Astrocyte of the spinal cord (primary cell): ENCODE measurements around the gene DOCK3.
"Not testable (repeated sequence)": the region's sequence is repeated elsewhere in the genome, so short reads cannot be mapped to it uniquely, and the experiment has no call there.

Experiments
- DNase-seq: peaks from one replicate; pipeline ENCODE4 v3.0.0; 2011; ENCODE audit warnings: low read depth, low spot score
- H3K4me3 ChIP-seq: 2 replicates; pipeline ENCODE4 v1.5.1; 2011; ENCODE audit warnings: low read depth, mild to moderate bottlenecking, low read length, moderate library complexity
- in situ Hi-C: cut with HindIII; loops from 2 replicates; pipeline ENCODE4 v1.10.0; 2017; ENCODE audit warnings: low sequenced_read_pairs
- TF ChIP-seq, protein P1 (sequence below): IDR thresholded peaks from 2 replicates; pipeline ENCODE4 v1.5.1; 2012; ENCODE audit warnings: low read depth, mild to moderate bottlenecking, low read length, inconsistent platforms

The DOCK3 gene

GRCh38 chr3:50971487-50971924 lies 296.8 kb downstream of the DOCK3 start:
- in situ Hi-C loops, result no loop called here
- no peak overlapping the region for H3K4me3 ChIP-seq
- peak; percentile 51 for DNase-seq
- TF ChIP-seq, protein P1, sequence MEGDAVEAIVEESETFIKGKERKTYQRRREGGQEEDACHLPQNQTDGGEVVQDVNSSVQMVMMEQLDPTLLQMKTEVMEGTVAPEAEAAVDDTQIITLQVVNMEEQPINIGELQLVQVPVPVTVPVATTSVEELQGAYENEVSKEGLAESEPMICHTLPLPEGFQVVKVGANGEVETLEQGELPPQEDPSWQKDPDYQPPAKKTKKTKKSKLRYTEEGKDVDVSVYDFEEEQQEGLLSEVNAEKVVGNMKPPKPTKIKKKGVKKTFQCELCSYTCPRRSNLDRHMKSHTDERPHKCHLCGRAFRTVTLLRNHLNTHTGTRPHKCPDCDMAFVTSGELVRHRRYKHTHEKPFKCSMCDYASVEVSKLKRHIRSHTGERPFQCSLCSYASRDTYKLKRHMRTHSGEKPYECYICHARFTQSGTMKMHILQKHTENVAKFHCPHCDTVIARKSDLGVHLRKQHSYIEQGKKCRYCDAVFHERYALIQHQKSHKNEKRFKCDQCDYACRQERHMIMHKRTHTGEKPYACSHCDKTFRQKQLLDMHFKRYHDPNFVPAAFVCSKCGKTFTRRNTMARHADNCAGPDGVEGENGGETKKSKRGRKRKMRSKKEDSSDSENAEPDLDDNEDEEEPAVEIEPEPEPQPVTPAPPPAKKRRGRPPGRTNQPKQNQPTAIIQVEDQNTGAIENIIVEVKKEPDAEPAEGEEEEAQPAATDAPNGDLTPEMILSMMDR, result peak; percentile 84

DNA sequence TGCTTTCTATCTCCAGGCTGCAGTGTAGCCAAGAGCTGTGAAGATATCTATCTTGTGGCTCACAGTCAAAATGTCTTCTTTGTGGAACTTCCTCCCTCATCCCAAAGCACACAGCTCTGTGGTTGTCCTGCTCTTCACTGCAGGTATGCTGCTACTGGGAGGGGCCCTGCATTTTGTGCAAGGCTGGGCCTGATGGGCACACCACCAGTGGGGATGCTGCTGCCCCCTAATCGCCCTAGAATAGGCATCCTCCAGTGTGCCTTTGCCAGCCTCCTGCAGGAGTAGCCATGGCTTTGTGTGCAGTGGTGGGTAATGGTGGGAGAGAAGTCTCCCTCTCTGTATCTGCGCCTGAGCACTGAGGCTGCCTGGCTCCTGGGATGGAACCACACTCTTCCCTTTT lies 297.3 kb downstream of the DOCK3 start:
- no peak for DNase-seq
- H3K4me3 ChIP-seq, result no peak overlapping the region
- in situ Hi-C loops, result no loop called here
- TF ChIP-seq, protein P1, result no peak

DNA sequence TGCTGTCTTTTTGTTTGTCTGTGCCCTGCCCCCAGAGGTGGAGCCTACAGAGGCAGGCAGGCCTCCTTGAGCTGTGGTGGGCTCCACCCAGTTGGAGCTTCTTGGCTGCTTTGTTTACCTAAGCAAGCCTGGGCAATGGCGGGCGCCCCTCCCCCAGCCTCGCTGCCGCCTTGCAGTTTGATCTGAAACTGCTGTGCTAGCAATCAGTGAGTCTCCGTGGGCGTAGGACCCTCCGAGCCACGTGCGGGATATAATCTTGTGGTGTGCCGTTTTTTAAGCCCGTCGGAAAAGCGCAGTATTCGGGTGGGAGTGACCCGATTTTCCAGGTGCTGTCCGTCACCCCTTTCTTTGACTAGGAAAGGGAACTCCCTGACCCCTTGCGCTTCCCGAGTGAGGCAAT lies 303.9 kb downstream of the DOCK3 start:
- H3K4me3 ChIP-seq, DNase-seq, in situ Hi-C loops: not testable (repeated sequence)

GRCh38 chr3:50978991-50979667 lies 304.4 kb downstream of the DOCK3 start:
- in situ Hi-C loops, result no loop called here
- DNase-seq, result no peak
- H3K4me3 ChIP-seq, result no peak overlapping the region
- TF ChIP-seq, protein P1, result peak; percentile 5

- TF ChIP-seq, protein P1, result no peak
Measured at GRCh38 chr3:50982540-50983325, 308.0 kb downstream of the DOCK3 start.

DNA sequence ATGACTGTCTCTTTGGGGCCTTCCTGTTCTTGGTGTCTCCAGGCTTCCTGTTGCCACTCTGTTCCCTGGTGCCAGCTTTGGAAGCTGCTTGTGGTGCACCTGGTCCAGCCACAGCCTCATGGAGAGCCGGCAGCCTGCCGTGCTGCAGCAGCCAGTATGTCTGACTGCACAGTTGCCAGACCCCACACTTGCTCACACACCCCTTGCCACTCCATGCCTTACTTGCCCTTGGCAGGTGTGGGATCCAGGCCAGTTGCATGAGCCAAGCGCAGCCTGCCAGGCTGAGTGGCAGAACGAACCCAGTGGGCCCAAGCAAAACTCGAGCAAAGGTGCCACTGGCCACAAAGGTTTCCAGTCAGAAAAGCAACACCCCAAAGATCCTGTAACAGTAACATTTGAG lies 309.2 kb downstream of the DOCK3 start:
- TF ChIP-seq, protein P1, result no peak
- DNase-seq, result no peak
- no peak overlapping the region for H3K4me3 ChIP-seq
- in situ Hi-C loops, result no loop called here

More at GRCh38 chr3:50982540-50983325, 308.0 kb downstream of the DOCK3 start:
- no peak overlapping the region for H3K4me3 ChIP-seq
- in situ Hi-C loops, result no loop called here
- no peak for DNase-seq

GRCh38 chr3:50985893-50986292 lies 311.2 kb downstream of the DOCK3 start:
- TF ChIP-seq, protein P1, result no peak
- no peak overlapping the region for H3K4me3 ChIP-seq
- DNase-seq, result no peak
- in situ Hi-C loops, result no loop called here
